ENCODE data around the gene GALNT10. TPM values are rescaled to one million over a fixed set of nuclear protein-coding genes. Genes with fewer than 3 reads are reported as not detected.

The GALNT10 gene
- total and polyA plus RNA-seq, 9 of the 15 experiments (the other 6 are each of a cell fraction or from before 2014, with no cell fraction given), result 4.6 to 37.1 (median 13.3) TPM

DNA sequence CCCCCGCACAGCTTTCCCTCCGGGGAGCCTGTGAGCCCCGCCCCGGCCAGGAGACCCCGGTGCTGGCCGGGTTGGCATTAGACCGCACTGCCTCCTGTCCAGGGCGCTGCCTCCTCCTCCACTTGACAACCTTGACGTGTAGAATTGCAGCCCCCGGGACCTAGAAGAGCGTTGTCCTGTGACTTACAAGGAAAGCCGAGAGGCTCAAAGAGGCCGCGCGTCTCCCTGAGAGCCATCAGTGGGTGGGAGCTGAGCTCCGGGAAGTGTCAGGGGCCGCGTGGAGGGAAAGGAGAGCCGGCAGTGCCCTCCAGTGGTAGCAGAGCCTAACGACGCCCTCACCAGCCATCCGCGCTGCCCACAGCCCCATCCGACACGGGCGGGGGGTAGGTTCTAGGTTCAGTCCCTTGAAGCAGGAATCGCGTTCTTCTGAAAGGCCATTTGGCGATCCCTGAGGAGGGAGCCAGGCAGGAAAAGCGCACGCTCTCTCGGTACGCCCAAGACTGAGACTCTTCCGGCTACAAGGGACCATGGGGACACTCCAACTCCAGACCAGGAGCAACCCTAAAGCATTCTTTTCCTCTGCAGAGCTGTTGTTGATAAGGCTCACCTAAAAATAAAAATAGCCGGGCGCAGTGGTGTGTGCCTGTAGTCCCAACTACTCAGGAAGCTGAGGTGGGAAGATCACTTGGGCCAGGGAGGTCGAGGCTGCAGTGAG, 214.7 kb downstream of the GALNT10 start:
- H3K4me2 ChIP-seq (ENCODE audit: insufficient read depth, low read length), result peak overlapping the region; percentile 27; the same call in 1 of the 2 replicates
- TF ChIP-seq MCM5 (IDR thresholded peaks at IDR 0.05; ENCODE audit: low read depth) (no peak), BCOR (IDR thresholded peaks at IDR 0.05) (no peak), ZNF239 (CRISPR knock-in tag; IDR thresholded peaks at IDR 0.05) (no peak), STAG1 (CRISPR knock-in tag; IDR thresholded peaks at IDR 0.05; ENCODE audit: borderline replicate concordance) (peak; percentile 85), FOXM1 (IDR thresholded peaks at IDR 0.05; ENCODE audit: low read depth) (no peak), FOXM1 (CRISPR knock-in tag; IDR thresholded peaks at IDR 0.05; ENCODE audit: low read depth) (no peak), HMG20A (CRISPR knock-in tag; conservative IDR thresholded peaks at IDR 0.05) (no peak), YY1 (IDR thresholded peaks at IDR 0.05; ENCODE audit: borderline replicate concordance in 1 of 3, control insufficient read depth in 1 of 3, extremely low read depth in 1 of 3, insufficient read depth in 3 of 3, insufficient read length in 1 of 3, insufficient replicate concordance in 2 of 3, low read depth in 1 of 3, low read length in 2 of 3) (peak in 1 of 3 experiments; percentile 35), CC2D1A (IDR thresholded peaks at IDR 0.05) (peak; percentile 68; the same call in 1 of the 2 replicates), NFIX (CRISPR knock-in tag; IDR thresholded peaks at IDR 0.05; ENCODE audit: low read depth) (no peak), YBX1 (IDR thresholded peaks at IDR 0.05) (no peak), ZNF347 (CRISPR knock-in tag; IDR thresholded peaks at IDR 0.05; ENCODE audit: low read depth) (no peak), MAZ (CRISPR knock-in tag; conservative IDR thresholded peaks at IDR 0.05 in 1 of 2, IDR thresholded peaks at IDR 0.05 in 1 of 2) (peak; percentile 57 to 67; a peak in 2 of 4 replicates), PPARD (CRISPR knock-in tag; IDR thresholded peaks at IDR 0.05) (no peak), CBFA2T2 (conservative IDR thresholded peaks at IDR 0.05) (no peak), EP400 (IDR thresholded peaks at IDR 0.05) (no peak), ETV1 (tag; conservative IDR thresholded peaks at IDR 0.05; ENCODE audit: low read depth) (peak; percentile 74), CHD4 (IDR thresholded peaks at IDR 0.05; ENCODE audit: insufficient read depth, insufficient replicate concordance, low read depth, low read length, poor library complexity, severe bottlenecking) (no peak), ZNF143 (CRISPR knock-in tag; IDR thresholded peaks at IDR 0.05) (no peak)
- TF ChIP-seq, protein P1, sequence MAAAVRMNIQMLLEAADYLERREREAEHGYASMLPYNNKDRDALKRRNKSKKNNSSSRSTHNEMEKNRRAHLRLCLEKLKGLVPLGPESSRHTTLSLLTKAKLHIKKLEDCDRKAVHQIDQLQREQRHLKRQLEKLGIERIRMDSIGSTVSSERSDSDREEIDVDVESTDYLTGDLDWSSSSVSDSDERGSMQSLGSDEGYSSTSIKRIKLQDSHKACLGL (CRISPR knock-in tag; IDR thresholded peaks at IDR 0.05; ENCODE audit: borderline replicate concordance, poor library complexity, severe bottlenecking), result no peak

More for the DNA sequence above, 214.7 kb downstream of the GALNT10 start:
- Histone ChIP-seq H3K9me3 (replicated peaks; ENCODE audit: control insufficient read depth, insufficient read depth, low read depth, low read length) (no peaks in the 10 kb centered on the region), H2AFZ (ENCODE audit: low read depth, low read length) (peak overlapping the region; percentile 75), H3K36me3 (ENCODE audit: control insufficient read depth, insufficient read depth, low read length) (peaks cover 3% of the 10 kb centered on the region; the same call in 1 of the 3 replicates), H3K79me2 (ENCODE audit: control insufficient read depth, insufficient read depth, low read length) (no peaks in the 10 kb centered on the region), H3K4me3 (no peak overlapping the region), H3K9me1 (ENCODE audit: control insufficient read depth, insufficient read depth, low read length) (no peaks in the 10 kb centered on the region), H3K27me3 (ENCODE audit: control insufficient read depth in 2 of 2, insufficient read depth in 2 of 2, low read length in 2 of 2) (no peaks in the 10 kb centered on the region), H3K4me1 (replicated peaks in 1 of 2; ENCODE audit: control insufficient read depth in 2 of 2, insufficient read depth in 2 of 2, low read length in 2 of 2) (peaks cover 0 to 9% of the 10 kb centered on the region in 2 experiments; a peak in 3 of 5 replicates), H3K9ac (ENCODE audit: insufficient read depth in 1 of 2, low read depth in 2 of 2, low read length in 2 of 2) (peak overlapping the region in 1 of 2 experiments; percentile 31; a peak in 1 of 4 replicates), H3K27ac (ENCODE audit: extremely low read depth, low read depth, low read length) (no peak overlapping the region), H4K20me1 (replicated peaks; ENCODE audit: control insufficient read depth, insufficient read depth, low read length) (no peaks in the 10 kb centered on the region)
- FAIRE-seq (peak; percentile 82), ATAC-seq (peak; percentile 99), DNase-seq (ENCODE audit: extremely low read depth in 1 of 4, low spot score in 3 of 4) (peak; percentile 82 to 87 (median 86))
- no TSS peak for BruUV-seq (replicated peaks)
- POLR2A ChIA-PET, result interaction anchor here (0.7 to 1.0 kb wide), 4 partner anchors 49 to 211 kb away, joined by 3 to 4 read pairs (median 3); no protein-coding TSS in a partner anchor
- in situ Hi-C loops (cut with MboI) (no loop called here), intact Hi-C loops (cut with micrococcal nuclease) (loop anchor here (1.0 to 2.0 kb wide), 4 partner anchors 208 to 431 kb away; no protein-coding TSS in a partner anchor)
- 33% methylated on average over 29 of the region's 37 CpGs for WGBS (ENCODE audit: insufficient coverage, low coverage, missing lambda C conversion rate)
- CTCF ChIA-PET (ENCODE audit: low intra/inter-chr PET ratio), result interaction anchor here (0.6 to 2.2 kb wide), 3 partner anchors 209 to 431 kb away, joined by 4 to 13 read pairs (median 13); no protein-coding TSS in a partner anchor

Data from K562 (cell line).